Measurements from ENCODE around the gene PKDCC. TPM values are rescaled to one million over a fixed set of nuclear protein-coding genes. Genes with fewer than 3 reads are reported as not detected.

The PKDCC gene
- total and polyA plus RNA-seq, 2 of the 13 experiments (the other 11 are each of a cell fraction or from before 2014, with no cell fraction given) = 52.6 to 58.8 TPM

GRCh38 chr2:42105330-42106256 lies 57.8 kb downstream of the PKDCC start (continued):
- TF ChIP-seq UBTF (CRISPR knock-in tag; IDR thresholded peaks at IDR 0.05) (0 out of 2 replicates have a peak, but pooled peaks have one; percentile 13), NFIC (IDR thresholded peaks at IDR 0.05; ENCODE audit: low read length) (peak; percentile 90), ZNF7 (CRISPR knock-in tag; IDR thresholded peaks at IDR 0.05) (no peak), HHEX (CRISPR knock-in tag; IDR thresholded peaks at IDR 0.05) (no peak), REST (IDR thresholded peaks at IDR 0.05; ENCODE audit: borderline replicate concordance in 1 of 2, low read depth in 1 of 2, low read length in 2 of 2) (peak in 1 of 2 experiments; percentile 71; a peak in 1 of 4 replicates), ETS1 (CRISPR knock-in tag; IDR thresholded peaks at IDR 0.05) (no peak), ZNF362 (CRISPR knock-in tag; IDR thresholded peaks at IDR 0.05; ENCODE audit: borderline replicate concordance) (peak; percentile 70; the same call in 1 of the 2 replicates), ATM (IDR thresholded peaks at IDR 0.05; ENCODE audit: borderline replicate concordance) (no peak), ZFP91 (CRISPR knock-in tag; IDR thresholded peaks at IDR 0.05; ENCODE audit: borderline replicate concordance) (peak; percentile 28; the same call in 1 of the 2 replicates), NR0B2 (CRISPR knock-in tag; IDR thresholded peaks at IDR 0.05) (no peak), ZNF460 (CRISPR knock-in tag; IDR thresholded peaks at IDR 0.05; ENCODE audit: borderline replicate concordance) (no peak), ELK4 (CRISPR knock-in tag; IDR thresholded peaks at IDR 0.05; ENCODE audit: borderline replicate concordance) (no peak), RELA (CRISPR knock-in tag; IDR thresholded peaks at IDR 0.05) (no peak), ZMAT3 (CRISPR knock-in tag; conservative IDR thresholded peaks at IDR 0.05) (peak; percentile 74; the same call in 1 of the 2 replicates), ZNF343 (CRISPR knock-in tag; IDR thresholded peaks at IDR 0.05) (no peak)

All from HepG2 (cell line).